GM23338 (cell line): ENCODE results near the gene PPFIBP2. TPM values are rescaled to one million over a fixed set of nuclear protein-coding genes. Genes with fewer than 3 reads are reported as not detected.

Experiments used
- ATAC-seq: fragments of 200-7000 bp; cut with Tn5 transposase; 3 replicates; pipeline ENCODE4 v1.9.1; 2020
- DNase-seq: peaks from one replicate; pipeline ENCODE4 v3.0.0-alpha.2; 2015; ENCODE audit warnings: low spot score
- H2AFZ ChIP-seq: fragments of 200-600 bp; sonication (generic); 2 replicates; pipeline ENCODE4 v1.8.0; 2016; ENCODE audit warnings: antibody characterized with exemption, mild to moderate bottlenecking, moderate library complexity
- H3F3A ChIP-seq: fragments of 200-600 bp; sonication (generic); replicated peaks from 2 replicates; pipeline ENCODE4 v1.8.0; 2017; ENCODE audit warnings: antibody characterized with exemption, mixed run types, low read depth
- H3K27ac ChIP-seq: fragments of 200-600 bp; sonication (generic); 2 replicates; pipeline ENCODE4 v1.6.1; 2016; ENCODE audit warnings: low read depth
- H3K27me3 ChIP-seq: fragments of 200-600 bp; sonication (generic); 2 replicates; pipeline ENCODE4 v1.8.0; 2016; ENCODE audit warnings: mild to moderate bottlenecking, mixed run types, moderate library complexity; ENCODE audit not compliant: insufficient read depth
- H3K36me3 ChIP-seq: fragments of 200-600 bp; sonication (generic); 2 replicates; pipeline ENCODE4 v1.8.0; 2016; ENCODE audit warnings: mild to moderate bottlenecking; ENCODE audit not compliant: insufficient read depth
- H3K4me1 ChIP-seq: fragments of 200-600 bp; sonication (generic); 2 replicates; pipeline ENCODE4 v1.8.0; 2016; ENCODE audit warnings: mild to moderate bottlenecking, moderate library complexity; ENCODE audit not compliant: insufficient read depth
- H3K4me2 ChIP-seq: fragments of 200-600 bp; sonication (generic); 2 replicates; pipeline ENCODE4 v1.7.1; 2017; ENCODE audit warnings: mixed run types
- H3K4me3 ChIP-seq: fragments of 200-600 bp; sonication (generic); 2 replicates; pipeline ENCODE4 v1.6.1; 2016; ENCODE audit warnings: mixed run types
- H3K79me2 ChIP-seq: fragments of 200-600 bp; sonication (generic); replicated peaks from 2 replicates; pipeline ENCODE4 v1.8.0; 2017; ENCODE audit warnings: mild to moderate bottlenecking; ENCODE audit not compliant: insufficient read depth
- H3K9me2 ChIP-seq: fragments of 200-600 bp; sonication (generic); 2 replicates; pipeline ENCODE4 v1.8.0; 2017; ENCODE audit not compliant: insufficient read depth
- H4K20me1 ChIP-seq: fragments of 200-600 bp; sonication (generic); replicated peaks from 2 replicates; pipeline ENCODE4 v1.8.0; 2017; ENCODE audit warnings: mild to moderate bottlenecking; ENCODE audit not compliant: insufficient read depth
- H3K27ac Mint-ChIP-seq: 2 replicates; pipeline ENCODE4 v1.8.0; 2020; ENCODE audit warnings: inconsistent platforms, mild to moderate bottlenecking, moderate library complexity, mixed read lengths
- H3K27me3 Mint-ChIP-seq: 3 replicates; pipeline ENCODE4 v1.8.0; 2022; ENCODE audit warnings: low read depth, mild to moderate bottlenecking, moderate library complexity, mixed read lengths, inconsistent platforms; ENCODE audit not compliant: insufficient read depth, poor library complexity
- H3K36me3 Mint-ChIP-seq: 3 replicates; pipeline ENCODE4 v1.8.0; 2021; ENCODE audit warnings: low read depth, mild to moderate bottlenecking, inconsistent platforms, moderate library complexity, mixed read lengths
- H3K4me1 Mint-ChIP-seq: 3 replicates; pipeline ENCODE4 v1.8.0; 2020; ENCODE audit warnings: mild to moderate bottlenecking, inconsistent platforms, mixed read lengths
- H3K4me3 Mint-ChIP-seq: 3 replicates; pipeline ENCODE4 v1.8.0; 2021; ENCODE audit warnings: moderate library complexity, mild to moderate bottlenecking, inconsistent platforms, mixed read lengths
- H3K9me3 Mint-ChIP-seq: 3 replicates; pipeline ENCODE4 v1.8.0; 2020; ENCODE audit warnings: moderate library complexity, mild to moderate bottlenecking, inconsistent platforms, mixed read lengths
- CREB1 ChIP-seq: fragments of 250-450 bp; sonication (Bioruptor Pico); IDR thresholded peaks from 2 replicates; pipeline ENCODE4 v1.5.0; 2020; ENCODE audit warnings: low read depth, mild to moderate bottlenecking, moderate library complexity
- ETS1 ChIP-seq: IDR thresholded peaks from 2 replicates; pipeline ENCODE4 v1.6.1; 2016; ENCODE audit warnings: antibody characterized with exemption
- EZH2 ChIP-seq: fragments of 200-600 bp; sonication (generic); IDR thresholded peaks from one replicate; pipeline ENCODE4 v1.8.0; 2017; ENCODE audit warnings: antibody characterized with exemption, mild to moderate bottlenecking, low read depth; ENCODE audit not compliant: unreplicated experiment
- EZH2phosphoT487 ChIP-seq: fragments of 200-600 bp; sonication (generic); IDR thresholded peaks from one replicate; pipeline ENCODE4 v1.8.1; 2018; ENCODE audit warnings: antibody characterized with exemption; ENCODE audit not compliant: unreplicated experiment
- NANOG ChIP-seq: IDR thresholded peaks from 2 replicates; pipeline ENCODE4 v1.6.1; 2016; ENCODE audit warnings: antibody characterized with exemption, borderline replicate concordance
- POLR2AphosphoS5 ChIP-seq: IDR thresholded peaks from 2 replicates; pipeline ENCODE4 v1.6.1; 2016; ENCODE audit warnings: antibody characterized with exemption, low read depth
- REST ChIP-seq: IDR thresholded peaks from one replicate; pipeline ENCODE4 v1.6.1; 2018; ENCODE audit warnings: antibody characterized with exemption; ENCODE audit not compliant: unreplicated experiment
- STAT1 ChIP-seq: IDR thresholded peaks from one replicate; pipeline ENCODE4 v1.6.1; 2016; ENCODE audit warnings: antibody characterized with exemption; ENCODE audit not compliant: unreplicated experiment
- ZNF114 ChIP-seq: fragments of 250-450 bp; sonication (Bioruptor Pico); IDR thresholded peaks from 2 replicates; pipeline ENCODE4 v1.5.0; 2020; ENCODE audit warnings: mild to moderate bottlenecking, moderate library complexity
- ZNF331 ChIP-seq: fragments of 250-450 bp; sonication (Bioruptor Pico); IDR thresholded peaks from 2 replicates; pipeline ENCODE4 v1.5.0; 2020; ENCODE audit warnings: low read depth, mild to moderate bottlenecking, moderate library complexity
- polyA plus RNA-seq: library from polyadenylated mRNA; unstranded; fragments of >200 nt; fragmentation: Nextera tagmentation; extraction: Ambion mirVana; gene quantifications from 2 replicates; pipeline ENCODE4 v1.2.1, GENCODE V29; 2016
- total RNA-seq: library from RNA; depleted of rRNA; stranded (reverse); fragments of >200 nt; shearing (Covaris generic); gene quantifications from 2 replicates; pipeline ENCODE4 v1.2.3, GENCODE V29; 2014

Gene PPFIBP2
- total and polyA plus RNA-seq, 2 experiments from 2014 or later: 7.1 to 14.8 TPM

GRCh38 chr11:7493670-7494069 lies 20.1 kb upstream of the PPFIBP2 start (continued):
- TF ChIP-seq REST (no peak), ETS1 (no peak), ZNF114 (CRISPR knock-in tag) (no peak)

DNA sequence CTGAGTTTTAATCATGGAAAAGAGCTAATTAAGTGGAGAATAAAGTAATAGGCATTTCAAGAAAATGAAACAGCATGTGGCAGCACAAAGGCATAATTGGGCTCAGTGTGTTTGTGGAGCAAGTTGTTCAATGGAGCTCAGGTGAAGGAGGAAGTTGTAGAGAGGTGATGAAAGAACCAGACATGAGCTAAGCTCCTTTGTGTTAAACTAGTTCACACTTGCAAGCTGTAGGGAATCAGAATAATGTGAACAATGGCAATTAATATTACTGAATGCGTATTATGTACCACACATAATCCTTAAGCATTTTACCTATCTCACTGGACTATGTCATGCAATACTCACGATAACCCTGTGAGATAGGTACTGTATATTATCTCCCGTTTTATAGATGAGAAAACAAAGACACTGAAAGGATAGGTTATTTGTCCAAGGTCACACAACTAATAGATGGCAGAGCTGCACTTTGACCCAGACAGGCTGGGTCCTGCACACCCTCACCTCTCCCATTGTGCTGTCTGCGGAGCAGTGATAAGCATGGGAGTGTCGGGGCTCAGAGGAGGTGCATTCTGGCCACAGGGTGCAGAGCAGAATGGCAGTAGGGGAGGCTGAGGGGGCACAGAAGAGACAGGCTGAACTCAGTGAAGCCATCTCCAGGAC lies 19.6 kb upstream of the PPFIBP2 start:
- Histone ChIP-seq H3F3A (no peaks in the 10 kb centered on the region), H3K27me3 (no peaks in the 10 kb centered on the region), H3K27ac (no peak overlapping the region), H3K79me2 (no peaks in the 10 kb centered on the region), H2AFZ (no peak overlapping the region), H3K4me2 (no peak overlapping the region), H3K4me3 (no peak overlapping the region), H3K9me2 (peaks cover 11% of the 10 kb centered on the region), H3K4me1 (peaks cover 12% of the 10 kb centered on the region), H4K20me1 (no peaks in the 10 kb centered on the region), H3K36me3 (no peaks in the 10 kb centered on the region)
- H3K4me1 Mint-ChIP-seq: peaks cover 37% of the 10 kb centered on the region
- no peaks in the 10 kb centered on the region for H3K9me3 Mint-ChIP-seq
- ATAC-seq (no peak), DNase-seq (no peak)
- H3K27me3 Mint-ChIP-seq: peaks cover 2% of the 10 kb centered on the region
- no peaks in the 10 kb centered on the region for H3K36me3 Mint-ChIP-seq
- H3K27ac Mint-ChIP-seq: no peak overlapping the region
- H3K4me3 Mint-ChIP-seq: no peak overlapping the region
- TF ChIP-seq NANOG: no peak
- no peak for TF ChIP-seq POLR2AphosphoS5
- TF ChIP-seq STAT1: no peak
- TF ChIP-seq CREB1 (CRISPR knock-in tag): no peak
- TF ChIP-seq EZH2: no peak
- TF ChIP-seq ZNF331 (CRISPR knock-in tag): no peak
- TF ChIP-seq EZH2phosphoT487: no peak
- TF ChIP-seq REST: no peak
- TF ChIP-seq ETS1: no peak
